ENCODE data around the gene ADAT1.
A peak's percentile ranks its signal among the peaks of the same experiment; 100 is the strongest.

The ADAT1 gene

GRCh38 chr16:75573955-75574354, 49.1 kb downstream of the ADAT1 start:
- H3K36me3 Mint-ChIP-seq (ENCODE audit: low read depth), result peaks cover 89% of the 10 kb centered on the region
- DNase-seq, result no peak
- H3K4me1 Mint-ChIP-seq (ENCODE audit: low read depth), result peaks cover 45% of the 10 kb centered on the region
- no peak overlapping the region for H3K4me3 Mint-ChIP-seq
- H3K27ac Mint-ChIP-seq, result peak overlapping the region; percentile 27
- H3K9me3 Mint-ChIP-seq, result no peaks in the 10 kb centered on the region
- no peaks in the 10 kb centered on the region for H3K27me3 Mint-ChIP-seq

DNA sequence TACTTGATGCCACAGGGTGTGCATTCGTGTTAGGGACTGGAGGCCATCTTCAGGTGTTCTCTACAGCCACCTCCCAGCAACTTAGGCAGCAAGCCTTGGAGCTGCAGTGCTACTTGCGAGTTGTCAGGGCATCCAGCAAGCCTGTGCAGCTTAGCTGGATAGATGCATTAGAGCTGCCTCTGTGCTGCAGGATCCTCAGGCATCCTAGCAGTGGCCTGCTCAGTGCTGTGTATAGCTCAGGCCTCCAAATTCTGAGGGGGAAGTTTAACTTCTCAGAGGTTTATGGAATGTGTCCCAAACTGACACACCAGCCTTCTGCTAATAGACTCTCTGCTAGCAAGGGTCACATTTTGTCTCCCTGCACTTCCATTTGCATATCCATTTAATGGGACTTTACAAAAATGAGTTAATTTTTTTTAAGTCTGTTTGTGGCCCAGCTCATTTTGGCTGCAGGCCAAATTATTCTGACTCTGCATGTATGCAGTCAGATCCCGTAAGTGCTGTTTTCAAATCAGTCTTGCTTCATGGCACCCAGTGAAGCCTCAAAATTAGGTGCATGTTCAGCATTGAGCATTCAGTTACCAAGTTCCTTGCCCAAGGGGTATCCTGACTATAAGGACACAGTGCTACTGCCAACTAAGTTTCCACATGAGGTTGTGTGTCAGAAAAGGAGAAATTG, 50.1 kb downstream of the ADAT1 start:
- Mint-ChIP-seq H3K4me1 (ENCODE audit: low read depth) (peaks cover 50% of the 10 kb centered on the region), H3K9me3 (no peaks in the 10 kb centered on the region), H3K4me3 (no peak overlapping the region), H3K27me3 (no peaks in the 10 kb centered on the region), H3K36me3 (ENCODE audit: low read depth) (peaks cover 90% of the 10 kb centered on the region), H3K27ac (peak overlapping the region; percentile 22)
- no peak for DNase-seq

DNA sequence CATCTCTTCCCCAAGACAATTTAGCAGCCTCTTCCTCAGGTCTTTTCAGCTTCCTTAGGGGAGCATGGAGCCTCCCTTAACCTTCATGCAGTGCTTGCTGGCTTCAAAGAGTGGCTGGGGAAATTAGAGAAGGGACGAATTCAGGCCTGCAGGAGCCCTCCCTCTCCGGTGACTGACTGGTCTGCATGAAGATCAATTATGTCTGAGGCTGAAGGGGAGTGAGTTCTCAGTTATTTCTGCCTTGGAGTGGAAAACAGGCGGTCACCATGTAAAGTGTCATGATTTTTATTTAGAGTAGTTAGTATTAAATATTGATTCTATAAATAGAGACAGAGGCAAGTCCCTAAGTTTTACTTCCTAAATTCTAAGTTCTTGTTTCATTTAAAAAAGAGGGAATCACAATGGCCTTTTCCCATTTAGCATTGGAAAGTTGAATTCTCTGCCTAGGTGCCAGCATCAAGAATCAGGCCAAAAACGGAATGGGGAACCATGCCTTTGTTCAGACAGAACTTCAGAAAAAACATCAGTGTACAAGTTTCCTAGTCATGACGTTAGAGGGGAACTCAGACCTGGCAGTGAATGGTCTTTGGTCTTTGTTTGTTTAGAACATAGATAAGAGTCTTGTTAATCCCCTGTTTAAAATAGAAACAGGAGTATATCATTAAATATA, 52.5 kb downstream of the ADAT1 start:
- Mint-ChIP-seq H3K36me3 (ENCODE audit: low read depth) (peaks cover 78% of the 10 kb centered on the region), H3K4me1 (ENCODE audit: low read depth) (peaks cover 57% of the 10 kb centered on the region), H3K27me3 (no peaks in the 10 kb centered on the region), H3K4me3 (no peak overlapping the region), H3K9me3 (no peaks in the 10 kb centered on the region), H3K27ac (peak overlapping the region; percentile 82)
- DNase-seq, result no peak

DNA sequence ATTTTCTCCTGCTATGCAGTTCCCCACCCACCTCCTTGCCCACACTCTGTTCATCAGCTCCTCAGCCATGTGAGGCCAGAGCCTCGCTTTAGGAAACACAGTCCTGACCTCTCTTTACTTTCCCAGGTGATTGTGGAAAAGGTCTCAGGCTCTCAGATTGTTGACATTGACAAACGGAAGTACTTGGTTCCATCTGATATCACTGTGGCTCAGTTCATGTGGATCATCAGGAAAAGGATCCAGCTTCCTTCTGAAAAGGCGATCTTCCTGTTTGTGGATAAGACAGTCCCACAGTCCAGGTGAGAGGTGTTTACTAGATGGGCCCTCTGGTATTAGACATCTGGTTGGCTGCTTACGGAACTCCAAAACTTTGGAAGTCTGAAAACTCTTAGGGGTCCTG, 55.2 kb downstream of the ADAT1 start:
- no peak for DNase-seq
- Mint-ChIP-seq H3K27me3 (peaks cover 9% of the 10 kb centered on the region), H3K36me3 (ENCODE audit: low read depth) (peaks cover 56% of the 10 kb centered on the region), H3K4me1 (ENCODE audit: low read depth) (peaks cover 59% of the 10 kb centered on the region), H3K27ac (peak overlapping the region; percentile 84), H3K9me3 (no peaks in the 10 kb centered on the region), H3K4me3 (peak overlapping the region; percentile 97)

- H3K4me1 Mint-ChIP-seq (ENCODE audit: low read depth), result peaks cover 52% of the 10 kb centered on the region
- H3K36me3 Mint-ChIP-seq (ENCODE audit: low read depth), result peaks cover 45% of the 10 kb centered on the region
- peaks cover 14% of the 10 kb centered on the region for H3K27me3 Mint-ChIP-seq
- no peaks in the 10 kb centered on the region for H3K9me3 Mint-ChIP-seq
- H3K27ac Mint-ChIP-seq, result peak overlapping the region; percentile 84
- peak overlapping the region; percentile 97 for H3K4me3 Mint-ChIP-seq
- DNase-seq, result peak; percentile 48
These were observed 56.3 kb downstream of the ADAT1 start for GRCh38 chr16:75566758-75567255.

DNA sequence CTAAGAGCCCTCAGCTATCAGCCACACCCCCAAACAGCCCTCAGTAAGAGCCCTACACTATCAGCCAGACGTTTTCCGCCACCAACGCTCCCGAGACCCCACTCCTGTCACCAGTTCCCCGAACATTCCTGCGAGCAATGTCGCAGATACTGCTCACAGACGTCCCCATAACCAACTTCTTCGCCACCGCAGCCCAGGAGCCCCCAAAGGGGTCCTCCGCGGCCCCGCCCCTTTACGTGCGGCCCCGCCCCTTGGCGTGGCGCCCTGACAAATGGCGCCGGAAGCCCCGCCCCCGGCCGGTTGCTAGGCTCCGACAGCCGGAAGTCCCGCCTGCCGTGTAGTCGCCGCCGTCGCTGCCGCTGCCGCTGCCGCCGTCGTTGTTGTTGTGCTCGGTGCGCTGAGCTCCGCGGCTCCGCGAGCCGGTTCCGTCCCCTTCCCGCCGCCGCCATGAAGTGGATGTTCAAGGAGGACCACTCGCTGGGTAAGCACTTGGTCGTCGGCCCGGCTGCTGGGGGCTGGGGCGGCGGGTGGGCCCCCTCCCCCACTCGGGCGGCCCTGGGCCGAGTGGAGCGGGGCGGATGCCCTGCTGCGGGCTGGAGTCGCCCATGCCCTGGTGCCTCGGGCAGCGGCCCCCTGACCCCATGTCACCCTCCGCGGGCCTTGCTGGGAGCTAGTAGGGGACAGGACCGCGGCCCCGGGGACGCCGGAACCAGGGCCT, 56.9 kb downstream of the ADAT1 start, which contains the start of gene GABARAPL2:
Gene GABARAPL2 (plus strand): TSS at position 340 of the 718 bp plus-strand sequence. CDS start 108 bp downstream, at position 448.
- peak; percentile 95 for DNase-seq
- Mint-ChIP-seq H3K27me3 (peaks cover 14% of the 10 kb centered on the region), H3K27ac (peak within 1 kb of the TSS; percentile 98), H3K9me3 (no peaks in the 10 kb centered on the region), H3K4me3 (peak within 1 kb of the TSS; percentile 97), H3K4me1 (ENCODE audit: low read depth) (peaks cover 51% of the 10 kb centered on the region), H3K36me3 (ENCODE audit: low read depth) (peaks cover 39% of the 10 kb centered on the region)

- Mint-ChIP-seq H3K4me1 (ENCODE audit: low read depth) (peaks cover 50% of the 10 kb centered on the region), H3K27me3 (peaks cover 14% of the 10 kb centered on the region), H3K4me3 (peak overlapping the region; percentile 97), H3K27ac (peak overlapping the region; percentile 98), H3K9me3 (no peaks in the 10 kb centered on the region), H3K36me3 (ENCODE audit: low read depth) (peaks cover 35% of the 10 kb centered on the region)
- no peak for DNase-seq
These were observed 57.4 kb downstream of the ADAT1 start for GRCh38 chr16:75565640-75566039.

DNA sequence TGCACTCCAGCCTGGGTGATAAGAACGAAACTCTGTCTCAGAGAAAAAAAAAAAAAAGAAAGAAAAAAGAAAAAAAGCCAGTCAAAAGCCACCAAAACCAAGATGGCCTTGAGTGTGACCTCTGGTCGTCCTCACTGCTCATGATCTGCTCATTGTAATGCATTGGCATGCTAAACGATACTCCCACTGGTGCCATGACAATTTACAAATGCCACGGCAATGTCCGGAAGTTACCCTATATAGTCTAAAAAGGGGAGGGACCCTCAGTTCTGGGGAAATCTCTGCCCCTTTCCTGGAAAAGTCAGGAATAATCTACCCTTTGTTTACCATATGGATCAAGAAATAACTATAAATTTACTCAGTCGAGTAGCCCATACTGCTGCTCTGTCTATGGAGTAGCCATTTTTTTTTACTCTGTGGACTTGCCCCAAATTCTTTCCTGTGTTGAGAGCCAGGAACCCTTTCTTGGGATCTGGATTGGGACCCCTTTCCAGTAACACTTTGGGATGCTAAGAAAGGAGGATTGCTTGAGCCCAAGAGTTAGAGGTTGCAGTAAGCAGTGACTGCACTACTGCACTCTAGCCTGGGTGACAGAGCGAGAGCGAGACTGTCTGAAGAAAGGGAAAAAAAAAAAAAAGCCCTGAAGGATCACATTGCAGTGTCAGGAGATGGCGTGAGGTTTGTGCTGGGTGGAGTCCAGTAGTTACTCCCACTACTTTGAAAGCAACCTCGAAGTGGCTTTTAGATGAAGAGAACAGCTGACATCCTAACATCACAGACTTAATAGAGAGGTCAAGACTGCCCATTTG, 63.3 kb downstream of the ADAT1 start:
- H3K4me3 Mint-ChIP-seq, result no peak overlapping the region
- peaks cover 2% of the 10 kb centered on the region for H3K36me3 Mint-ChIP-seq (ENCODE audit: low read depth)
- H3K27me3 Mint-ChIP-seq, result peaks cover 16% of the 10 kb centered on the region
- peaks cover 17% of the 10 kb centered on the region for H3K4me1 Mint-ChIP-seq (ENCODE audit: low read depth)
- no peak overlapping the region for H3K27ac Mint-ChIP-seq
- H3K9me3 Mint-ChIP-seq, result no peaks in the 10 kb centered on the region
- DNase-seq, result no peak

GRCh38 chr16:75558846-75559401, 64.2 kb downstream of the ADAT1 start:
- H3K4me1 Mint-ChIP-seq (ENCODE audit: low read depth), result peaks cover 18% of the 10 kb centered on the region
- H3K9me3 Mint-ChIP-seq, result no peaks in the 10 kb centered on the region
- peaks cover 14% of the 10 kb centered on the region for H3K27me3 Mint-ChIP-seq
- no peak overlapping the region for H3K27ac Mint-ChIP-seq
- no peak for DNase-seq
- peaks cover 2% of the 10 kb centered on the region for H3K36me3 Mint-ChIP-seq (ENCODE audit: low read depth)
- no peak overlapping the region for H3K4me3 Mint-ChIP-seq

DNA sequence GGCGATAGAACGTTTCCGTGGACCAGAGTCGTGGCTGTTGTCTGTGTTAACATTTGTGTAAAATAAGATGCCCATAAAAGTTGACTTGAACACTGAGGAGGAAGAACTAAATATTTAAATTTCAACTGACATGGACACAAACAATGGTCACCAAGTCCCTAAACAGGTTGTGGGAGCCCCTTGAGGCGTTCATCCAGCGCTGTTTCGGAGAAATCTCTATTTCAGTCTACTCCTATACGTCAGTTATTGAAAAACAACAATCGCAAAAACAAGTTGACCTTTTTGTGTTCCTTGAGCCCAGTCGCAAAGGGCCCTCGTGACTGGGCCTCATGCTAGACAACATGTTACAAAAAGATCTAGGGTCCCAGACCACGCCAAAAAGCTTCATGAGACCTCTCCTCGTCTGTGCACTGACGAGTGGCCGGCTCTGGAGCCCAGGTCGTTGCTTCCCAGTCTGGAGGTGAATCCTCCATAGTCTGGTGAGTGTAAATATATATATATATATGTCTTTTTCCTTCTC, 66.6 kb downstream of the ADAT1 start:
- Mint-ChIP-seq H3K27me3 (peaks cover 9% of the 10 kb centered on the region), H3K4me1 (ENCODE audit: low read depth) (peaks cover 18% of the 10 kb centered on the region), H3K27ac (peak overlapping the region; percentile 81), H3K4me3 (peak overlapping the region; percentile 89), H3K9me3 (no peaks in the 10 kb centered on the region), H3K36me3 (ENCODE audit: low read depth) (peaks cover 2% of the 10 kb centered on the region)
- no peak for DNase-seq

DNA sequence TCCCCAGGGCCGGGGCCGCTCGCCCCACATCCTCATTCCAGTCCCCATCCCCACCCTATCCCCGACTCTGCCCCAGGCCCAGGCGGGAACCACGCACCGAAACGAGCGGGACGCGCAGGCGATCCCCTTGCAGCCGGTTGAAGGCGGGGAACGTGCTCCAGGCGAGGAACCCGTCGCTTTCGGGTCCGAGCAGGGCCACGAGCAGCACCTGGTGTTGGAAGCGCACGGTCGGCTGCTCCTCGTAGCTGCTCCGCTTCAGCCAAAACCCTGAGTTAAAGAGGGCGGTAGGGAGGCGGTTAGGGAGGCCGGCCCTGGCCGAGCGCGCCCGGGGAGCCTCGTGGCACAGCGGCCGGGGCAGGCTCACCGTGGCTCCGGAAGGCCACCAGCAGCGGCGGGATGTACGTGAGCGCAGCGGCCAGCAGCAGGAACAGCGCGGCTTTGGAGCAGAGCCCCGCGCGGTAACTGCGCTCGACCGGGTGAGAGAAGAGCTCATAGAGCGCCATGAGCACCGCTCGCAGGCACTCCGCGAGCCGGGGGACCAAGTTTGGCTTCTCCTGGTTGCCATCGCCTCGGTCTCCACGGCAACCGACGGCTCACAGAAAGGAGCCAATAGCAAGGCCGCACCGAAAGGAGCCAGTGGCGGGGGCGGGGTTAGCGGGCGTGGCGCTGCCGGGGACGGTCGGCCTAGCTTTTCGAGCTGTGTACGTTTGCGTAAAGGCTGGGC, 67.2 kb downstream of the ADAT1 start, which contains the start of gene TMEM231:
Gene TMEM231 (minus strand): TSS at position 546 of the 724 bp plus-strand sequence. CDS start 43 bp downstream, at position 503.
- Mint-ChIP-seq H3K4me3 (peak within 1 kb of the TSS; percentile 89), H3K4me1 (ENCODE audit: low read depth) (peaks cover 15% of the 10 kb centered on the region), H3K27me3 (peaks cover 9% of the 10 kb centered on the region), H3K36me3 (ENCODE audit: low read depth) (peaks cover 2% of the 10 kb centered on the region), H3K9me3 (no peaks in the 10 kb centered on the region), H3K27ac (peak within 1 kb of the TSS; percentile 86)
- DNase-seq, result peak; percentile 96

GRCh38 chr16:75555213-75555706, 67.8 kb downstream of the ADAT1 start:
- Mint-ChIP-seq H3K9me3 (no peaks in the 10 kb centered on the region), H3K27me3 (peaks cover 9% of the 10 kb centered on the region)
- DNase-seq, result no peak

GRCh38 chr16:75552951-75553350, 70.1 kb downstream of the ADAT1 start:
- Mint-ChIP-seq H3K27ac (no peak overlapping the region), H3K36me3 (ENCODE audit: low read depth) (peaks cover 2% of the 10 kb centered on the region), H3K27me3 (peaks cover 7% of the 10 kb centered on the region), H3K9me3 (no peaks in the 10 kb centered on the region), H3K4me3 (no peak overlapping the region), H3K4me1 (ENCODE audit: low read depth) (peaks cover 16% of the 10 kb centered on the region)
- no peak for DNase-seq

More at GRCh38 chr16:75555213-75555706, 67.8 kb downstream of the ADAT1 start:
- H3K36me3 Mint-ChIP-seq (ENCODE audit: low read depth), result peaks cover 2% of the 10 kb centered on the region
- peak overlapping the region; percentile 86 for H3K27ac Mint-ChIP-seq
- peaks cover 13% of the 10 kb centered on the region for H3K4me1 Mint-ChIP-seq (ENCODE audit: low read depth)
- H3K4me3 Mint-ChIP-seq, result peak overlapping the region; percentile 89

All from activated T-cell treated with anti-CD3 and anti-CD28 coated beads, Interleukin-2, amount 50 U/mL, for 24 hours (primary cell).